ENCODE measurements around the gene BRIP1.

BRIP1 gene

GRCh38 chr17:61875804-61876203 is 12.5 kb upstream of the BRIP1 start:
- TF ChIP-seq, protein P1, sequence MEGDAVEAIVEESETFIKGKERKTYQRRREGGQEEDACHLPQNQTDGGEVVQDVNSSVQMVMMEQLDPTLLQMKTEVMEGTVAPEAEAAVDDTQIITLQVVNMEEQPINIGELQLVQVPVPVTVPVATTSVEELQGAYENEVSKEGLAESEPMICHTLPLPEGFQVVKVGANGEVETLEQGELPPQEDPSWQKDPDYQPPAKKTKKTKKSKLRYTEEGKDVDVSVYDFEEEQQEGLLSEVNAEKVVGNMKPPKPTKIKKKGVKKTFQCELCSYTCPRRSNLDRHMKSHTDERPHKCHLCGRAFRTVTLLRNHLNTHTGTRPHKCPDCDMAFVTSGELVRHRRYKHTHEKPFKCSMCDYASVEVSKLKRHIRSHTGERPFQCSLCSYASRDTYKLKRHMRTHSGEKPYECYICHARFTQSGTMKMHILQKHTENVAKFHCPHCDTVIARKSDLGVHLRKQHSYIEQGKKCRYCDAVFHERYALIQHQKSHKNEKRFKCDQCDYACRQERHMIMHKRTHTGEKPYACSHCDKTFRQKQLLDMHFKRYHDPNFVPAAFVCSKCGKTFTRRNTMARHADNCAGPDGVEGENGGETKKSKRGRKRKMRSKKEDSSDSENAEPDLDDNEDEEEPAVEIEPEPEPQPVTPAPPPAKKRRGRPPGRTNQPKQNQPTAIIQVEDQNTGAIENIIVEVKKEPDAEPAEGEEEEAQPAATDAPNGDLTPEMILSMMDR (IDR thresholded peaks at IDR 0.05; ENCODE audit: insufficient read depth, missing control alignments) = no peak
- no peak for DNase-seq (ENCODE audit: insufficient read length, low spot score)
- no peak for FAIRE-seq

DNA sequence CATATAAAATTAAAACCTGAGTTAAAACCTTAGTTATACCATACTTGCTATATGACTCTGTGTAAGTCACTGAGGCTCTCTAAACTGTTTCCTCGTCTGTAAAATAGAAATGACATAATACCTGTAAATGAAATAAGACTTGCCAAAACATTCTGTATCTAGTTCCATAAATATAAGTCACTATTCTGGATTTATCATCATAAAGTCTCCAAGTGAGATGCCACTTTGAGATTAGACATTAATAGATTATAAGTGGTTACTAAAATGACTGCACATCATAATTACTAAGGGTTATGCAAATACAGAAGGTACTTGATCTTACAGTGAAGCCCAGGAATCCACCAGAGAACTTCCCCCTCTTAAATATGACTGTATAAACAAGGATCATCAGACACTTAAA is 12.0 kb upstream of the BRIP1 start:
- no peak for DNase-seq (ENCODE audit: insufficient read length, low spot score)
- TF ChIP-seq, protein P1 (IDR thresholded peaks at IDR 0.05; ENCODE audit: insufficient read depth, missing control alignments) = no peak
- no peak for FAIRE-seq

DNA sequence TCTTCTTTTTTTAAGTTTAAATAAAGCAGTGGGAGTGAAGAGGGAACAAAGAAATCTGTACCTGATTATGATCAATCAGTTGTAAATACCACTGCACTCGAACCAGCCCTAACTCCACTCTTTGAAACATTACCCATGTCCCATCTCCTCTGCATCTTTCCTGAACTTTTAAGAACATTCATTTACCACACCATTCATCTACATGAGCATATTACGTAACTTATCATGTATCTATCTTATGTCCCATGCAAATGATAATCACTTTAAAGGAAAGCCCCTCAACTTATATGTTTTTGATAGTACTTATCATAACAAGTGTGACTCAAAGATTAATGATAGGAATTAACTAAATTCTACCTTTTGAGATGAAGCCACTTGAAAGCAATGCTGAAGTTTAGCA is 10.7 kb upstream of the BRIP1 start:
- TF ChIP-seq, protein P1 (IDR thresholded peaks at IDR 0.05; ENCODE audit: insufficient read depth, missing control alignments) = no peak
- no peak for FAIRE-seq

DNA sequence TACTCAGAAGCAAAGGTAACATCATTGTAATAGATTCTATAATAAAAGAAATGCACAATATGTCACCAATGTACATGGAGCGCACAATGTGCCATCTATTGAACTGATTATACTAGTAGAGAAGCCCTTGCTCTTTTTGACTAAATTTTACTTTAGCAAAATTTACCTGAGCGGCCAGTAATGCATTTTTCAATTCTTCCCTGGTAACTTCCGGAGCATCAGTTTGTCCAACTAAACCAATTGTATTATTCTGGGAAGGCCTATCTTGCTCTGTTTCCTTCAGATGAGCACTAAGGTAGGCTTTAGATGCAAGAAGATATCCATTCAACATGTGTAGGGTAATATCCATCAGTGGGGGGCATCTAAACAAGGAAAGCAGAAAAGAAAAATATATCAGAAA is 8.8 kb upstream of the BRIP1 start:
- FAIRE-seq (no peak), DNase-seq (ENCODE audit: insufficient read length, low spot score) (no peak)
- TF ChIP-seq, protein P1 (IDR thresholded peaks at IDR 0.05; ENCODE audit: insufficient read depth, missing control alignments) = no peak

More for the DNA sequence above, 10.7 kb upstream of the BRIP1 start:
- no peak for DNase-seq (ENCODE audit: insufficient read length, low spot score)

GRCh38 chr17:61869138-61869537 is 5.8 kb upstream of the BRIP1 start:
- FAIRE-seq = no peak
- TF ChIP-seq, protein P1 (IDR thresholded peaks at IDR 0.05; ENCODE audit: insufficient read depth, missing control alignments) = no peak
- DNase-seq (ENCODE audit: insufficient read length, low spot score) = no peak

- no peak for FAIRE-seq
Observed at GRCh38 chr17:61868074-61868473, 4.7 kb upstream of the BRIP1 start.

DNA sequence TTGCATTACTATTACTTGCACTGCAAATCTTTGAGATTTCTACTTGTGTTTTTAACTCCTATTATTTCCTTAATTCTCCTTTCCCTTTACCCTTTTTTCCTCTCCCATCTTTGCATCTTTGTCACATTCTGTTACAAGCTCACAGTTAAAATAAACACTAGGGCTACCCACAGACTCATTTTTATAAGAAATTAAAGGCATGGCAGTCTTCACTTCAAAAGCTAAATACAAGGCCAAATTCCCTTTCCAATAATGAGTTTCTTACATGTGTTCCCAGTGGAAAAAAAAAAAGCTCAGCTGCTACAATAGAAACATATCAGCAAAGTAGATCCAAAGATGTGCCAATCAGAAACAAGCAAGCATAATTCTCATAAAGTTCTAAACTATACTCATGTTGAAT is 3.7 kb upstream of the BRIP1 start:
- FAIRE-seq = no peak
- TF ChIP-seq, protein P1 (IDR thresholded peaks at IDR 0.05; ENCODE audit: insufficient read depth, missing control alignments) = no peak
- no peak for DNase-seq (ENCODE audit: insufficient read length, low spot score)

More at GRCh38 chr17:61868074-61868473, 4.7 kb upstream of the BRIP1 start:
- TF ChIP-seq, protein P1 (IDR thresholded peaks at IDR 0.05; ENCODE audit: insufficient read depth, missing control alignments) = no peak
- DNase-seq (ENCODE audit: insufficient read length, low spot score) = no peak
